Vagina (tissue), 2 donors: Measurements from ENCODE around the gene TRABD2B.

Source experiments
- CTCF ChIP-seq, 3 experiments: fragments of 450-650 bp in 2 of 3; fragments of 200-600 bp in 1 of 3; sonication (generic) in 1 of 3; IDR thresholded peaks; one replicate each; pipeline ENCODE4 v1.5.1; 2017 to 2019; ENCODE audit warnings: antibody characterized with exemption in 3 of 3, mild to moderate bottlenecking in 2 of 3, moderate library complexity in 2 of 3
- POLR2A ChIP-seq, 2 donors: fragments of 450-650 bp; IDR thresholded peaks; one replicate each; pipeline ENCODE4 v1.6.1; 2017; ENCODE audit warnings: antibody characterized with exemption in 2 of 2, mild to moderate bottlenecking in 2 of 2, moderate library complexity in 2 of 2
- POLR2AphosphoS5 ChIP-seq, 2 donors: sonication (generic); formaldehyde crosslinking; IDR thresholded peaks; one replicate each; pipeline ENCODE4 v1.9.0; 2017; ENCODE audit warnings: antibody characterized with exemption in 2 of 2, mild to moderate bottlenecking in 2 of 2, low read depth in 1 of 2; ENCODE audit not compliant: insufficient read depth in 1 of 2

DNA sequence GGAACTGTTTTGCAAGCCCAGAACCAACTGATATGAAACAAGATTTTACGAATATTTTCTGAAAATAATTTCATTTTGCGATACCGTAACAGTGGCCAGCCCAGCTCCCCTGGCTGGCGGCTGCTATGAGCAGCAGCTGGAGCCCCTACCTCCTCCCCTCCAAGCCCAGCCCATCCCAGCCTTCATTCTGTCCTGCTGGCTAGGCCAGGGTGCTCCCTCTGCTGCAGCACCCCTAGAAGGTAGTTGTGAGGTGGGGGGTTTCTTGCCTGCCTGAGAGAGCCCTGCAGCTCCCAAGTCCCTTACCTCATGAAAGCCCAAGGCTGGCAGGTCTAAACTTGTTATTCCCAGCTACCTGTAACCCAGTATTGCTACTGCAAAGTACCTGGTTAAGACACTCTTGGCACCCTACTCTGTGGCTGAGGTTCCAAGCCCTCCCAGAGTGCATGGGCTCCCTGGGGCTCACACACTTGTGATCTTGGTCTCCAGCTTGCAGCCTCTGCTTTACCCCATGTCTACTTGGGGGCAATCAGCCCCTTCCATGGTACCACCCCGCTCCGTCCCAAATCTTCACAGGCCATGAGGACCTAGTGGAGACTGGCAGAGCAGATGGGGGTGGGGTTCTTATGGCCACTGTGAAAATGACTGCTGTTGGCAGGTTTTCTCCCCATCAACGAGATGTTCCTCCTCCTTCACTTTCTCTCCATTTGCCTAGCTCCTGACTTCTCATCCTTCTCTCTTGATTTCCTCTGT, 239.8 kb downstream of the TRABD2B start:
- TF ChIP-seq POLR2A (IDR thresholded peaks at IDR 0.05): no peak
- no peak for TF ChIP-seq POLR2AphosphoS5 (IDR thresholded peaks at IDR 0.05; ENCODE audit: insufficient read depth in 1 of 2, low read depth in 1 of 2)
- TF ChIP-seq CTCF (IDR thresholded peaks at IDR 0.05): no peak
